ENCODE results near the gene MRPL49.

MRPL49 gene

DNA sequence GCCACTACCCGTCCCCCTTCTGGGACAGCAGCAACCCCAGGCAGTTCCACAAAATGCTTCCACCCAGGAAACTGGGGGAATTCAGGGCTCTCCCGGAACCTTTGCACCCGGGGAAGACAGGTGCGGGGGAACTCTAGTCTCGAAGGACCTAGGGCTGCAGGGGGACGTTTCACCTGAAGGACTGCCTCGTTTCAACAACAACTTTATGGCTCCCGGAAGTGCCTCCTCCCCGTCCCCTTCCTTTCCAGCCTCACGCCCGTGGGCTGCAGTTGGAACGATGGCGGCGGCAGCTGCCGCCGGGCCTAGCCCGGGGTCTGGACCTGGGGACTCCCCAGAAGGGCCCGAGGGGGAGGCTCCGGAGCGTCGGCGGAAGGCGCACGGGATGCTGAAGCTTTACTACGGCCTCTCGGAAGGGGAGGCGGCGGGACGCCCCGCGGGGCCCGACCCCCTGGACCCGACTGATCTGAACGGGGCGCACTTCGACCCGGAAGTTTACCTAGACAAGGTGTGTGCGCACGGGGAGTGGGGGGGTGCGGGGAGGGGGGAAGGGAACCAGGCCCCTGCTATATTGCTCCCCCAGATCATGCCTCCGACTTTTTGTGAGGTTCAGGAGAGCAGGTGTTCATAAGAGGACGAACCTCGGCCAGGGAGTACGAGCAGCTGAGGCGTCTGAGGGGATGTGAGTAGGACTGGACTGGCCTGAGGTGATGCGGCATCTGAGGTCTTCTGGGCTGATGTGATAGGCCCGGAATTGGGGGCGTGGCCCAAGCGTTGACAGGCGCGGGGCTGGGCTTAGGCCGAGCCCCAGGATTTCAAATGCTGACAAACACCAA is 25.9 kb upstream of the MRPL49 start, which contains the start of gene VPS51:
Gene VPS51 (plus strand): TSS at position 241 of the 833 bp plus-strand sequence. CDS start 37 bp downstream, at position 278.
- peak within 1 kb of the TSS; percentile 66 for H3K9ac ChIP-seq (ENCODE audit: low read length)
- no CpG with 5 or more reads among the region's 52 CpGs for WGBS (ENCODE audit: extremely low coverage, insufficient coverage, low lambda C conversion rate)
- peaks cover 3% of the 10 kb centered on the region for H3K79me2 ChIP-seq (ENCODE audit: control insufficient read depth, insufficient read depth, low read length)
- H2AK5ac ChIP-seq (ENCODE audit: low read length): no peak within 1 kb of the TSS
- peak within 1 kb of the TSS; percentile 28 for H3K4me2 ChIP-seq (ENCODE audit: low read length)
- no peak within 1 kb of the TSS for H2BK5ac ChIP-seq (ENCODE audit: low read length)
- H3K36me3 ChIP-seq (ENCODE audit: control insufficient read depth, insufficient read depth, low read length): peaks cover 2% of the 10 kb centered on the region
- H3K4me3 ChIP-seq (ENCODE audit: low read length): peak within 1 kb of the TSS; percentile 65
- H3K27me3 ChIP-seq (ENCODE audit: insufficient read depth, low read length, poor library complexity): no peaks in the 10 kb centered on the region
- no peak within 1 kb of the TSS for H3K23ac ChIP-seq (ENCODE audit: low read length)
- H3K4me1 ChIP-seq (ENCODE audit: control insufficient read depth, low read depth, low read length): peaks cover 3% of the 10 kb centered on the region
- H3K27ac ChIP-seq (ENCODE audit: low read depth, low read length): no peak within 1 kb of the TSS
- peak; percentile 96 for DNase-seq
- no peak within 1 kb of the TSS for H3K18ac ChIP-seq (ENCODE audit: low read length)
- H4K8ac ChIP-seq (ENCODE audit: low read depth, low read length): peak within 1 kb of the TSS; percentile 95
- no peak within 1 kb of the TSS for H2BK15ac ChIP-seq (replicated peaks; ENCODE audit: low read depth)
- H4K5ac ChIP-seq (ENCODE audit: low read length): no peak within 1 kb of the TSS
- H3K56ac ChIP-seq (ENCODE audit: low read length): peak within 1 kb of the TSS; percentile 78
- H2BK120ac ChIP-seq (ENCODE audit: low read depth, low read length): no peak within 1 kb of the TSS
- H3K4ac ChIP-seq (ENCODE audit: low read depth, low read length): peak within 1 kb of the TSS; percentile 8
- peaks cover 5% of the 10 kb centered on the region for H3K79me1 ChIP-seq (ENCODE audit: low read length)

DNA sequence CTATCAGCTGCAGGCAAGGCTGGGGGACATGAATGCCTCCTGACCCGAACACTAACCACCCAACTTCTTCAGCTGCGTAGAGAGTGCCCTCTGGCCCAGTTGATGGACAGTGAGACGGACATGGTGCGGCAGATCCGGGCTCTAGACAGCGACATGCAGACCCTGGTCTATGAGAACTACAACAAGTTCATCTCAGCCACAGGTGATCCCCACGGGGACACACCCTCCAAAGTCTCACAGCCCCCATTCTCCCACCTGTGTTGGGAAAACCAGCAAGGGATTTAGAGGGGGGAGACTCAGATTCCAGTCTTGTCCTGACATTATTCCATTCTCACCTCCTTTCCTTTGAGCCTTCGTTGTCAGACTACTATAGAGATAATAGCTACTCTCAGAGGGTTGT is 25.2 kb upstream of the MRPL49 start:
- Histone ChIP-seq H2BK120ac (ENCODE audit: low read depth, low read length) (no peak overlapping the region), H3K4me1 (ENCODE audit: control insufficient read depth, low read depth, low read length) (peaks cover 3% of the 10 kb centered on the region), H3K79me1 (ENCODE audit: low read length) (peaks cover 5% of the 10 kb centered on the region), H4K5ac (ENCODE audit: low read length) (no peak overlapping the region), H3K9ac (ENCODE audit: low read length) (peak overlapping the region; percentile 33), H2BK5ac (ENCODE audit: low read length) (no peak overlapping the region), H3K4me3 (ENCODE audit: low read length) (no peak overlapping the region), H4K8ac (ENCODE audit: low read depth, low read length) (no peak overlapping the region), H3K27me3 (ENCODE audit: insufficient read depth, low read length, poor library complexity) (no peaks in the 10 kb centered on the region), H2BK15ac (replicated peaks; ENCODE audit: low read depth) (no peak overlapping the region), H3K36me3 (ENCODE audit: control insufficient read depth, insufficient read depth, low read length) (peaks cover 2% of the 10 kb centered on the region), H3K4ac (ENCODE audit: low read depth, low read length) (no peak overlapping the region), H3K18ac (ENCODE audit: low read length) (no peak overlapping the region), H3K56ac (ENCODE audit: low read length) (peak overlapping the region; percentile 65), H3K79me2 (ENCODE audit: control insufficient read depth, insufficient read depth, low read length) (peaks cover 3% of the 10 kb centered on the region), H3K4me2 (ENCODE audit: low read length) (peak overlapping the region; percentile 11), H2AK5ac (ENCODE audit: low read length) (no peak overlapping the region), H3K27ac (ENCODE audit: low read depth, low read length) (no peak overlapping the region), H3K23ac (ENCODE audit: low read length) (no peak overlapping the region)
- DNase-seq: no peak
- WGBS (ENCODE audit: extremely low coverage, insufficient coverage, low lambda C conversion rate): no CpG with 5 or more reads among the region's 8 CpGs

DNA sequence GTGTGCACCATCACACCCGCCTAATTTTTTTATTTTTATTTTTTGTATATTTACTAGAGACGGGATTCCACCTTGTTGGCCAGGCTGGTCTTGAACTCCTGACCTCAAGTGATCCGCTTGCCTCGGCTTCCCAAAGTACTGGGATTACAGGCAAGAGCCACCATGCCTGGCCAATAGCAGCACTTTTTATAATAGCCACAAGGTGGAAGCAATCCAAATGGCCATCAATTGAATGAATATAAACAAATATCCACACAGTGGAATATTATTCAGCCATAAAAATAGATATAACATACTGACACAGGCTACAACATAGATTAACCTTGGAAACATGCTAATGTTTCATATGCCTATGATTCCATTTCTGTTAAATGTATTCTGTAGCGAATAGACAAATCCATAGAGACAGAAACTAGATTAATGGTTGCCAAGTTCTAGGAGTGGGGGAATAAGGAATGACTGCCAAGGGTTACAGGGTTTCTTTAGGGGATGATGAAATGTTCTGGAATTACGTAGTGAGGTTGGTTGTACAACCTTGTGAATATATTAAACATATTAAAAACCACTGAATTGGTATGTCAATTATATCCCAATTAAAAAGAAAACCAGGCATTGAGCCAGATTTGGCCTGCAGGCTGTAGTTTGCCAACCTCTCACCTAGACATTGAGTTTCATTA is 21.3 kb upstream of the MRPL49 start:
- Histone ChIP-seq H3K4me1 (ENCODE audit: control insufficient read depth, low read depth, low read length) (peaks cover 3% of the 10 kb centered on the region), H2BK120ac (ENCODE audit: low read depth, low read length) (no peak overlapping the region), H3K23ac (ENCODE audit: low read length) (no peak overlapping the region), H3K27ac (ENCODE audit: low read depth, low read length) (no peak overlapping the region), H4K5ac (ENCODE audit: low read length) (no peak overlapping the region), H3K18ac (ENCODE audit: low read length) (no peak overlapping the region), H2AK5ac (ENCODE audit: low read length) (no peak overlapping the region), H3K4ac (ENCODE audit: low read depth, low read length) (no peak overlapping the region), H3K4me3 (ENCODE audit: low read length) (no peak overlapping the region), H2BK5ac (ENCODE audit: low read length) (no peak overlapping the region), H3K9ac (ENCODE audit: low read length) (no peak overlapping the region), H3K79me1 (ENCODE audit: low read length) (peaks cover 5% of the 10 kb centered on the region), H3K4me2 (ENCODE audit: low read length) (no peak overlapping the region), H3K56ac (ENCODE audit: low read length) (no peak overlapping the region), H4K8ac (ENCODE audit: low read depth, low read length) (no peak overlapping the region), H3K79me2 (ENCODE audit: control insufficient read depth, insufficient read depth, low read length) (peaks cover 3% of the 10 kb centered on the region), H3K27me3 (ENCODE audit: insufficient read depth, low read length, poor library complexity) (no peaks in the 10 kb centered on the region), H3K36me3 (ENCODE audit: control insufficient read depth, insufficient read depth, low read length) (peaks cover 2% of the 10 kb centered on the region), H2BK15ac (replicated peaks; ENCODE audit: low read depth) (no peak overlapping the region)
- no peak for DNase-seq
- WGBS (ENCODE audit: extremely low coverage, insufficient coverage, low lambda C conversion rate): no CpG with 5 or more reads among the region's 6 CpGs

DNA sequence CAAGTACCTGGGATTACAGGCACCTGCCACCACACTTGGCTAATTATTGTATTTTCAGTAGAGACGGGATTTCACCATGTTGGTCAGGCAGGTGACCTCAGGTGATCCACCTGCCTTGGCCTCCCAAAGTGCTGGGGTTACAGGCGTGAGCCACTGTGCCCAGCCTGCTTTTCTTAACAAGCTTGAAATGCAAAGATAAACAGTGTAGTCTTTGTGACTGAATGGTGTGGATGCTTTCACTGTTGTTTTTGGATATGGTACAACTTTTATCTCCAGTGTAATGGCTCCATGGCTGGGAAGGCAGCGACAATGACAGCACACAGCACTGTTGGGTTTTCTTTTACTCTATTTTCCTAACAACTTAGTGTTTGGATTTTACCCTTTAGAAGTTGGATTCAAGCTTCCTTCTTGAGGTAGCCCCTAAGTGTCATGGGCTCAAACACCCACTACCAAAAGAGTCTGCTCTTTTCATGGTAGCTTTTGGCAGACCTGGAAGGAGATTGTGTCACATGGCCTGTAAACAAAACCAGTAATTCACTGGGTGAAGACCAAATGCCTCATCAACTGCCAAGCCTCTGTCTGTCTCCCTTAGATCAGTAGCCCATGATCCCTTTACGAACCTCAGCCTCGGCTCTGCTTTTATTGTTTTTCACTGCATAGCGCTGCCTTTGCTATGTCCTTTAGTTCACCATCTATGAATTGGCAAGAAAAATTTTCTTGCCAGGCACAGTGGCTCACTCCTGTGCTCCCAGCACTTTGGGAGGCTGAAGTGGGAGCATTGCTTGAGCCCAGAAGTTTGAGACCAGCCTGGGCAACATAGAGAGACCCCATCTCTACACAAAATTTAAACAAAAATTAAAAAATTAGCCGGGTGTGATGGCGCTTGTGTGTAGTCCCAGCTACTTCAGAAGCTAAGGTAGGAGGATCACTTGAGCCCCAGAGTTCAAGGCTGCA is 19.7 kb upstream of the MRPL49 start:
- Histone ChIP-seq H3K4me2 (ENCODE audit: low read length) (no peak overlapping the region), H2AK5ac (ENCODE audit: low read length) (no peak overlapping the region), H2BK5ac (ENCODE audit: low read length) (no peak overlapping the region), H3K23ac (ENCODE audit: low read length) (no peak overlapping the region), H2BK15ac (replicated peaks; ENCODE audit: low read depth) (no peak overlapping the region), H3K9ac (ENCODE audit: low read length) (no peak overlapping the region), H2BK120ac (ENCODE audit: low read depth, low read length) (no peak overlapping the region), H3K36me3 (ENCODE audit: control insufficient read depth, insufficient read depth, low read length) (peaks cover 2% of the 10 kb centered on the region), H3K79me1 (ENCODE audit: low read length) (peaks cover 2% of the 10 kb centered on the region), H3K56ac (ENCODE audit: low read length) (no peak overlapping the region), H4K5ac (ENCODE audit: low read length) (no peak overlapping the region), H3K4me3 (ENCODE audit: low read length) (no peak overlapping the region), H3K27ac (ENCODE audit: low read depth, low read length) (no peak overlapping the region), H3K4me1 (ENCODE audit: control insufficient read depth, low read depth, low read length) (no peaks in the 10 kb centered on the region), H3K27me3 (ENCODE audit: insufficient read depth, low read length, poor library complexity) (no peaks in the 10 kb centered on the region), H3K4ac (ENCODE audit: low read depth, low read length) (no peak overlapping the region), H4K8ac (ENCODE audit: low read depth, low read length) (no peak overlapping the region), H3K79me2 (ENCODE audit: control insufficient read depth, insufficient read depth, low read length) (no peaks in the 10 kb centered on the region), H3K18ac (ENCODE audit: low read length) (no peak overlapping the region)
- no CpG with 5 or more reads among the region's 8 CpGs for WGBS (ENCODE audit: extremely low coverage, insufficient coverage, low lambda C conversion rate)
- DNase-seq: no peak

GRCh38 chr11:65103476-65103875 is 18.6 kb upstream of the MRPL49 start:
- H3K4ac ChIP-seq (ENCODE audit: low read depth, low read length): no peak overlapping the region
- H3K23ac ChIP-seq (ENCODE audit: low read length): no peak overlapping the region
- H2BK120ac ChIP-seq (ENCODE audit: low read depth, low read length): no peak overlapping the region
- no peak overlapping the region for H4K5ac ChIP-seq (ENCODE audit: low read length)
- H3K79me2 ChIP-seq (ENCODE audit: control insufficient read depth, insufficient read depth, low read length): no peaks in the 10 kb centered on the region
- H3K79me1 ChIP-seq (ENCODE audit: low read length): peaks cover under 1% of the 10 kb centered on the region
- no peaks in the 10 kb centered on the region for H3K27me3 ChIP-seq (ENCODE audit: insufficient read depth, low read length, poor library complexity)
- no peaks in the 10 kb centered on the region for H3K4me1 ChIP-seq (ENCODE audit: control insufficient read depth, low read depth, low read length)
- no peak overlapping the region for H2BK15ac ChIP-seq (replicated peaks; ENCODE audit: low read depth)
- H3K27ac ChIP-seq (ENCODE audit: low read depth, low read length): no peak overlapping the region
- H4K8ac ChIP-seq (ENCODE audit: low read depth, low read length): no peak overlapping the region
- H3K56ac ChIP-seq (ENCODE audit: low read length): no peak overlapping the region
- no peak overlapping the region for H3K4me2 ChIP-seq (ENCODE audit: low read length)
- H3K36me3 ChIP-seq (ENCODE audit: control insufficient read depth, insufficient read depth, low read length): no peaks in the 10 kb centered on the region
- H3K4me3 ChIP-seq (ENCODE audit: low read length): no peak overlapping the region
- no peak for DNase-seq
- H2AK5ac ChIP-seq (ENCODE audit: low read length): no peak overlapping the region
- H3K9ac ChIP-seq (ENCODE audit: low read length): no peak overlapping the region
- no peak overlapping the region for H2BK5ac ChIP-seq (ENCODE audit: low read length)
- no peak overlapping the region for H3K18ac ChIP-seq (ENCODE audit: low read length)

Measured in mesendoderm (in vitro differentiated cells).